Stimulated activated naive B cell treated with anti-CD40 and anti-IgM and Interleukin-4, amounts not matched to agents 10 μg/mL and 1 μg/mL and 100 μg/mL, for 72 hours (primary cell): Measurements from ENCODE around the gene PRKN.
A peak's percentile ranks its signal among the peaks of the same experiment; 100 is the strongest.

ENCODE experiments used
- ATAC-seq, 2 donors: fragments of 150-1000 bp; cut with Tn5 transposase; replicated peaks; 2 replicates each; pipeline ENCODE4 v1.10.0; 2021; ENCODE audit warnings: moderate library complexity in 1 of 2
- DNase-seq: peaks from one replicate; pipeline ENCODE4 v3.0.0; 2021
- H3K27ac Mint-ChIP-seq: one replicate; pipeline ENCODE4 v1.8.0; 2022; ENCODE audit warnings: mild to moderate bottlenecking, mixed read lengths
- H3K27me3 Mint-ChIP-seq, 2 donors: one replicate each; pipeline ENCODE4 v1.8.0; 2022; ENCODE audit warnings: mixed read lengths in 2 of 2
- H3K36me3 Mint-ChIP-seq, 2 donors: one replicate each; pipeline ENCODE4 v1.8.0; 2022; ENCODE audit warnings: mixed read lengths in 2 of 2, mild to moderate bottlenecking in 1 of 2
- H3K4me1 Mint-ChIP-seq, 2 donors: one replicate each; pipeline ENCODE4 v1.8.0; 2022; ENCODE audit warnings: mixed read lengths in 2 of 2, mild to moderate bottlenecking in 1 of 2
- H3K4me3 Mint-ChIP-seq, 2 donors: one replicate each; pipeline ENCODE4 v1.8.0; 2022; ENCODE audit warnings: mild to moderate bottlenecking in 2 of 2, mixed read lengths in 2 of 2, moderate library complexity in 1 of 2
- H3K9me3 Mint-ChIP-seq, 2 donors: one replicate each; pipeline ENCODE4 v1.8.0; 2022; ENCODE audit warnings: mixed read lengths in 2 of 2, mild to moderate bottlenecking in 1 of 2

The PRKN gene

GRCh38 chr6:161586887-161587286 lies 1140.7 kb downstream of the PRKN start:
- no peak overlapping the region for H3K4me3 Mint-ChIP-seq
- no peak for DNase-seq
- no peaks in the 10 kb centered on the region for H3K4me1 Mint-ChIP-seq
- H3K9me3 Mint-ChIP-seq, result no peaks in the 10 kb centered on the region
- no peaks in the 10 kb centered on the region for H3K36me3 Mint-ChIP-seq
- no peak overlapping the region for H3K27ac Mint-ChIP-seq
- no peaks in the 10 kb centered on the region for H3K27me3 Mint-ChIP-seq
- no peak for ATAC-seq

GRCh38 chr6:161584621-161585340 lies 1142.8 kb downstream of the PRKN start:
- no peak for DNase-seq
- Mint-ChIP-seq H3K27me3 (no peaks in the 10 kb centered on the region), H3K4me3 (no peak overlapping the region), H3K9me3 (no peaks in the 10 kb centered on the region), H3K36me3 (no peaks in the 10 kb centered on the region), H3K4me1 (no peaks in the 10 kb centered on the region), H3K27ac (no peak overlapping the region)
- ATAC-seq, result no peak

GRCh38 chr6:161584051-161584450 lies 1143.5 kb downstream of the PRKN start:
- no peak overlapping the region for H3K4me3 Mint-ChIP-seq
- DNase-seq, result no peak
- no peak overlapping the region for H3K27ac Mint-ChIP-seq
- no peaks in the 10 kb centered on the region for H3K4me1 Mint-ChIP-seq
- no peak for ATAC-seq
- H3K9me3 Mint-ChIP-seq, result no peaks in the 10 kb centered on the region
- H3K27me3 Mint-ChIP-seq, result no peaks in the 10 kb centered on the region
- no peaks in the 10 kb centered on the region for H3K36me3 Mint-ChIP-seq

- Mint-ChIP-seq H3K27ac (no peak overlapping the region), H3K4me1 (no peaks in the 10 kb centered on the region), H3K4me3 (no peak overlapping the region), H3K36me3 (no peaks in the 10 kb centered on the region), H3K9me3 (no peaks in the 10 kb centered on the region), H3K27me3 (no peaks in the 10 kb centered on the region)
- DNase-seq (no peak), ATAC-seq (no peak)
Observed at GRCh38 chr6:161583584-161583983, 1144.0 kb downstream of the PRKN start.

- no peaks in the 10 kb centered on the region for H3K36me3 Mint-ChIP-seq
- H3K9me3 Mint-ChIP-seq, result peaks cover 4% of the 10 kb centered on the region in 2 donors
- DNase-seq, result no peak
- H3K4me3 Mint-ChIP-seq, result no peak overlapping the region
- no peaks in the 10 kb centered on the region for H3K27me3 Mint-ChIP-seq
- no peak overlapping the region for H3K27ac Mint-ChIP-seq
- no peak for ATAC-seq
- H3K4me1 Mint-ChIP-seq, result no peaks in the 10 kb centered on the region
Observed at GRCh38 chr6:161578478-161578877, 1149.1 kb downstream of the PRKN start.

- no peak overlapping the region for H3K4me3 Mint-ChIP-seq
- ATAC-seq (no peak), DNase-seq (no peak)
- no peaks in the 10 kb centered on the region for H3K36me3 Mint-ChIP-seq
- no peaks in the 10 kb centered on the region for H3K4me1 Mint-ChIP-seq
- peaks cover 5 to 8% of the 10 kb centered on the region in 2 donors for H3K9me3 Mint-ChIP-seq
- H3K27me3 Mint-ChIP-seq, result no peaks in the 10 kb centered on the region
- no peak overlapping the region for H3K27ac Mint-ChIP-seq
Observed at GRCh38 chr6:161575523-161576254, 1151.9 kb downstream of the PRKN start.

- no peak for ATAC-seq
- no peak overlapping the region for H3K27ac Mint-ChIP-seq
- H3K27me3 Mint-ChIP-seq, result no peaks in the 10 kb centered on the region
- no peak for DNase-seq
- peaks cover 4 to 7% of the 10 kb centered on the region in 2 donors for H3K9me3 Mint-ChIP-seq
- no peaks in the 10 kb centered on the region for H3K36me3 Mint-ChIP-seq
- H3K4me1 Mint-ChIP-seq, result no peaks in the 10 kb centered on the region
- H3K4me3 Mint-ChIP-seq, result no peak overlapping the region
Observed at GRCh38 chr6:161568885-161569456, 1158.6 kb downstream of the PRKN start.

- Mint-ChIP-seq H3K27ac (no peak overlapping the region), H3K9me3 (peaks cover 0 to 2% of the 10 kb centered on the region in 2 donors), H3K27me3 (no peaks in the 10 kb centered on the region), H3K4me1 (no peaks in the 10 kb centered on the region), H3K4me3 (no peak overlapping the region), H3K36me3 (no peaks in the 10 kb centered on the region)
- ATAC-seq (no peak), DNase-seq (no peak)
Observed at GRCh38 chr6:161564952-161565351, 1162.6 kb downstream of the PRKN start.

- Mint-ChIP-seq H3K4me1 (no peaks in the 10 kb centered on the region), H3K4me3 (no peak overlapping the region), H3K27me3 (no peaks in the 10 kb centered on the region), H3K27ac (no peak overlapping the region), H3K36me3 (no peaks in the 10 kb centered on the region), H3K9me3 (no peaks in the 10 kb centered on the region)
- DNase-seq (no peak), ATAC-seq (no peak)
Observed at GRCh38 chr6:161561908-161562307, 1165.7 kb downstream of the PRKN start.

GRCh38 chr6:161557333-161558107 lies 1170.0 kb downstream of the PRKN start:
- Mint-ChIP-seq H3K27ac (no peak overlapping the region), H3K4me1 (no peaks in the 10 kb centered on the region), H3K4me3 (no peak overlapping the region), H3K27me3 (no peaks in the 10 kb centered on the region), H3K9me3 (peaks cover 11% of the 10 kb centered on the region in 2 donors), H3K36me3 (peaks cover 0 to 4% of the 10 kb centered on the region in 2 donors)
- no peak for DNase-seq
- ATAC-seq, result peak; percentile 57 to 74

- Mint-ChIP-seq H3K27me3 (no peaks in the 10 kb centered on the region), H3K36me3 (peaks cover 0 to 4% of the 10 kb centered on the region in 2 donors), H3K4me3 (no peak overlapping the region), H3K27ac (no peak overlapping the region), H3K9me3 (peaks cover 14 to 20% of the 10 kb centered on the region in 2 donors), H3K4me1 (no peaks in the 10 kb centered on the region)
- ATAC-seq (no peak), DNase-seq (no peak)
Observed at GRCh38 chr6:161554883-161555282, 1172.7 kb downstream of the PRKN start.

- ATAC-seq (no peak), DNase-seq (no peak)
- Mint-ChIP-seq H3K4me1 (peaks cover 2 to 6% of the 10 kb centered on the region in 2 donors), H3K27ac (no peak overlapping the region), H3K9me3 (peaks cover 9 to 17% of the 10 kb centered on the region in 2 donors), H3K36me3 (peaks cover 0 to 4% of the 10 kb centered on the region in 2 donors), H3K4me3 (no peak overlapping the region), H3K27me3 (no peaks in the 10 kb centered on the region)
Observed at GRCh38 chr6:161549977-161550655, 1177.5 kb downstream of the PRKN start.

GRCh38 chr6:161548713-161549296 lies 1178.8 kb downstream of the PRKN start:
- H3K36me3 Mint-ChIP-seq, result peaks cover 0 to 4% of the 10 kb centered on the region in 2 donors
- H3K4me1 Mint-ChIP-seq, result peaks cover 2 to 6% of the 10 kb centered on the region in 2 donors
- no peak for DNase-seq
- no peak overlapping the region for H3K4me3 Mint-ChIP-seq
- peaks cover 4 to 13% of the 10 kb centered on the region in 2 donors for H3K9me3 Mint-ChIP-seq
- H3K27ac Mint-ChIP-seq, result no peak overlapping the region
- ATAC-seq, result no peak
- no peaks in the 10 kb centered on the region for H3K27me3 Mint-ChIP-seq
